Pons (tissue), 1 donor: Measurements from ENCODE around the gene GMPR2.

Experiments
- DNase-seq: peaks from one replicate; pipeline ENCODE4 v3.0.0-alpha.2; 2016; ENCODE audit warnings: low spot score

The GMPR2 gene

GRCh38 chr14:24268225-24268624, 35.5 kb downstream of the GMPR2 start:
- DNase-seq, result no peak

- no peak for DNase-seq
Measured at GRCh38 chr14:24269368-24269767, 36.6 kb downstream of the GMPR2 start.

- no peak for DNase-seq
Measured at GRCh38 chr14:24269910-24270536, 37.3 kb downstream of the GMPR2 start.

DNA sequence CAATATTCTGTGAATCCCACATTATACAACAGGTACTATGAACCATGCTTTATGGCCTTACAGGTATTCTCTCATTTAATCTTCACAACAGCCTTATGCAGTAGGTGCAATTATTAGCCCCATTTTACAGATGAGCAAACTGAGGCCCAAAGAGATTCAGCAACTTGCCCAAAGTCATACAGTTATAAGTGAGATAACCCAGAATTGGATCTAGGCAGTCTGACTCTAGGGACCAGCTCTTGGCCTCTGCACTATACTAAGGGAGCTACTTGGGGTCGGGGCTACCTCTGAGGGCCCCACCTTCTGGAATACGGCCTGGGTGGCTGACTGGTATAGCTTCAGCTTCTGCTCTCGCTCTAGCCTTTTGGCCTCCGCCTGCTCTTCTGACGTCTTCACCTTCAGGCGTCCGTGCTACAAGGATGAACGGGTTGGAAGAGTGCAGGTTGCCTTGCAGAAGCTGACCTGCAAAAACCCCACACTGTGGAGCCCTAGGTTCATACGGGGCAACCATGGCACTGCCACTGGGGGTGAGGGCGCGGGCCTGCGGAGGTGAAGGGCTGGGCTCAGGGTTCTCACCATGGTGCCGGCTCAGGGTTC, 37.9 kb downstream of the GMPR2 start:
- DNase-seq, result no peak

- peak; percentile 78 for DNase-seq
Measured at GRCh38 chr14:24271134-24271833, 38.6 kb downstream of the GMPR2 start, which contains the start of gene RABGGTA. RABGGTA (minus strand) TSS chr14:24271597; CDS start chr14:24271115, 482 bp downstream.

DNA sequence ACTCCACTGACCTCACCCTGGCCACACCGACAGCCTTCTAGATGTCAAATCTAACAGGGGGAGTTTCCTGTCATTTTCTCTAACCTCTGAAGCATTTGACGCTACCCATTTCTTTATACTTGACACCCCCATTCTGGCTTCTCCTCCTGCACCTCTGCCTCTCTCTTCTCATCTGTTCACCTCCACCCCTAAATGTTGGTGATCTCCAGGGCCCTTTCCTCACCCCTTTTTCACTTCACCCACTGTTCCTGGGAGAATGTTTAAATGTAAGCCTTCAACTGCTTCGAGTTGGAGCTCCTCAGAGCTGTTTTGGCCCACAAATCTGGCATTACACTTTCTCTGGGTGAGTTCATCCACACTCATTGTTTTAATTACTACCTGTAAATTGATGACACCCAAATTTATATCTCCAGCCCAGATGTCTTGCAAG, 39.1 kb downstream of the GMPR2 start:
- no peak for DNase-seq

DNA sequence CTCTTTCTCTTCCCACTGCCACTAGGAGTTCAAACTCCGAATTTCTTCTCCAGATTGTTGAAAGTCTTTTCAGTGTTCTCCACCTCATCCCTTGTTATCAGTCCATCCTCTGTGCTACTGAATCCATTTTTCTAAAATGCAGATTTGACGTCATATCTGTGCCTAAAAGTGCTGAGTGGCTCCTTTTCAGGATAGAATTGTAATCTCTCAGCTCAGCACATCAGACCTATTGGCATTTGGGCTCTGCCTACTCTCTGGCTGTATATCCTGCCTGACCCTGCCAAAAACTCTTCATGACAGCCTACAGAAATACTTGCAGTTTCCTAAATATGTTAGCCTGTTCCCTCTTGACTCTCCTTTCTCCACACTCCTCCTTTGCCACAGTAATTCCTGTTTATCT, 39.7 kb downstream of the GMPR2 start:
- DNase-seq, result no peak

GRCh38 chr14:24273422-24273998, 40.8 kb downstream of the GMPR2 start:
- peak; percentile 9 for DNase-seq

- peak; percentile 87 for DNase-seq
Measured at GRCh38 chr14:24274101-24274543, 41.4 kb downstream of the GMPR2 start.

- DNase-seq, result no peak
Measured at GRCh38 chr14:24277071-24277470, 44.3 kb downstream of the GMPR2 start.

DNA sequence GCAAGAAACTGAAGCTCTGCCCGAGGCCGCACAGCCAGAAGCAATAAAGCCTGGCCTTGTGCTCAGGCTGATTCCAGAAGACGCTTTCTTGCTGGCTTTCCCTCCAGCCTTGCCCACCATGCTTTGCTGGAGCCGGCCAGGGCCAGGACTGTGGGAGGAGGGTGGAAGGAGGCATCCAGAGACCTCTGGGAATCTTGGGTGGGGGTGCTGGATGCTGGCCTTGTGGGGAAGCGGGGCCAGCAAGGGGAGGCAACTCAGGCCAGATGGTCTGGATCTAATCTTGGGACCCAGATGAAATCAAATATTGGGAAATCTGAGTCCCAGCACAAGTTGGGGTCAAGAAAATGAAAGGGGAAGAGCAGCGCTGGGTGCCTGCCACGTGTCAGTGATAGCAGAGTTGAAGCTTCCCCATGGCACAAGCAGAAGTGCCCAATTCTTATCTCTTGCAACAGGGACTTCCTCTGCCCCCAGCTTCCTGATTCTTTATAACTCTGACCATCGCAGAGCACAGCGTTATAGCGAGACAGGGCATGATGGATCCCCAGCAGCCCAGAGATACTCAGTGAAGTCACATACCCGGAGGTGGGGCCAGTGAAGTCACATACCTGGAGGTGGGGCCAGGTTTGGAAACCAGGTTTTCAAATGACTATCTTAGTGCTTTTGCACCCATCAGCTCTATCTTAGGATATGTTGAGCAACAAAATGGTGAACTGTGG, 45.0 kb downstream of the GMPR2 start:
- DNase-seq, result peak; percentile 65

DNA sequence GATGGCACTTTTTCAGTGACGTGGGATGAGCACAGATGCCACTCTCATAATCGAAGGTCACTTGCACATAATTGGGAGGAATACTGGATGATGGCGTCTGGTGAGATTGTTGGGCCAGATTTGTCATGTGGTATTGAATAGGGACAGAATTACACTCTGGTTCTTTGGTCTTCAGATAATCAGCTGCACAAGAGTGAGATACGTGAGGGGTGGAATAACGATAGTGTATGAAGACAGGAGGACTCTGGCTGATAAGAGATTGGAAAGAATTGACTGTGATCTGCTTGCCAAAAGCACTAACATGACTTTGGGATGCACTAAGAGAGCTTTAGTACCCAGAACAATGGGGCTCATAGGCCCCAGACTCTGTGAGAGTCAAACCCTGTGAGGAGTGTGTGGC, 45.7 kb downstream of the GMPR2 start:
- DNase-seq, result no peak

- peak; percentile 70 for DNase-seq
Measured at GRCh38 chr14:24279301-24280186, 46.8 kb downstream of the GMPR2 start.

GRCh38 chr14:24280797-24281460, 48.2 kb downstream of the GMPR2 start:
- no peak for DNase-seq

DNA sequence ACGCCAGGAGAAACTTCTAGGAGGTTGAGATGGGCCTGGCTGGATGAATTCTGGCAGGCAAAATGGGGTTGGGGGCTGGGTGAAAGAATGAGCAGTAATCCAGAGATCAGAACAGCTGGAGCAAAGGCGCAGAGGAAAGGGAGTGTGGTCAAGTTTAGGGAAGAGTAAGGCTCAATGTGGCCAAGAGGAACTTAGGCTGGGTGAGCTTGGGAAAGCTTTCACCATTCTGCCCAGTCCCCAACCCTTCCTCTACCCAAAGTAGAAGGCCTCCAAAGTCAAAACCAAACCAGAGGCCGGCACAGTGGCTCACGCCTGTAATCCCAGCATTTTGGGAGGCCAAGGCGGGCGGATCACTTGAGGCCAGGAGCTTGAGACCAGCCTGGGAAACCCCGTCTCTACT, 48.9 kb downstream of the GMPR2 start:
- DNase-seq, result no peak

GRCh38 chr14:24282736-24283135, 50.0 kb downstream of the GMPR2 start:
- DNase-seq, result no peak

- no peak for DNase-seq
Measured at GRCh38 chr14:24283796-24284460, 51.2 kb downstream of the GMPR2 start.

DNA sequence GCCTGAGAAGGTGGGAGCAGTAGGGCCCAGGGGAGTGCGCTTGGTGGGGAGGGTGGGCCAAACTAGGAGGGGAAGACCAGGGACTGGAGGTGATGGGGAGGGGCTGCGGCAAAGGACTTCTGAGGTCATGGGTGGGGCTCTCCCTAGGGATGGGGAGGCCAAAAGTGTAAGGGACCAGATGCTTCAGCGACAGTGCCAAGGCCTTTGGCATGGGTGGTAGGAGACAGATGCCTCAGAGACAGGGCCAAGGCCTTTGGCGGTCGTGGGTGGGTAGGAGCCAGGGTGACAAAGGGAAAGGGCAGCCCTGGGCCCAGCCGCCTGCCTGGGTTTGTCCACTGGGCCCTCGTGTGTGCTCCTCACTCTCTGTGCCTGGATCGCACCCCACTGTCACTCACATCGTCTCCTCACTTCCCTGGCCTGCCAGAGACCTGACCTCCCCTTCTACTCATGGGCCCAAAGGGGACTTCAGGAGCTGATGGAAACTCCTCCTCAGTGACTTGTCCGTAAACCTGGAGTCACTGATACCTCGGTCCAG, 51.8 kb downstream of the GMPR2 start:
- DNase-seq, result no peak

- no peak for DNase-seq
Measured at GRCh38 chr14:24285351-24285750, 52.6 kb downstream of the GMPR2 start.

GRCh38 chr14:24286996-24287395, 54.3 kb downstream of the GMPR2 start:
- DNase-seq, result no peak
